Left hindlimb (tissue), 1 donor: ENCODE measurements around the gene RNF224.

Source experiments
- DNase-seq: peaks from one replicate; pipeline ENCODE4 v3.0.0-alpha.2; 2018

The RNF224 gene

DNA sequence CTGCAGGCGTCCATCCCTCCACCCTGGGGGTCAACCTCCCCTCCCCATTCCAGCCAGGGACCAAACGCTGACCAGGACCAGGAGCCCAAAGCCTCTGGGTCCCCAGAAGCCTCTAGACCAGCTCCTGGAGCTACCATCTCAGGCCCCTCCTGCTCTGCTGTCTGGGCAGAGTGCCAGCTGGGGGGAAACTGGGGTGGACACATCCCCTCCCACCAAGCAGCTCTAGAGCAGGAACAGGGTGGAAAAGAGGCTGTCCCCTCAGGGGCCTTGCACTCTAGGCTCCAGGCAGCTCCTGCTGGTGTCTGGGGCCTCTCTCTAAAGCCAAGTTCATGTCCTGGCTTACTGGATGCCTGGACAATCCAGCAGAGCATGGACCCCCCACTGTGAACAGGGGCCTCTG, 34.4 kb upstream of the RNF224 start:
- no peak for DNase-seq

DNA sequence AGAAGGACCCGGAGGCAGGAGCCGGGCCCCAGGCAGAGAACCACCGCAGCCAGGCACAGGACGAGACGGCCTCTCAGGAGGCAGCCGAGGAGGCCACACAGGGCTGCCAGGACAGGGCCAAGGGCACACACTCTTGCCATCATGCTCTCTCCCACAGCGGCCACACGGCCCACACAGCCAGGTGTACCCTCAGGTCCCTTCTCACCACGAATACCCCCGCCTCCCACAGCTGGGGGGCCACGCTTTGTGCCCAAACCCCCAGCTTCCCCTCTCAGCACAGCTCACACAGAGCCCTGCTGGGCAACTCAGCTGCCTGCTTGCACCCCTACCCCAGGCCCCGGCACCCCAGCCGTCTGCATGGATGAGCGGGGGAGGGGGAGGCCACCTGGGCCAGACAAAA, 33.5 kb upstream of the RNF224 start:
- no peak for DNase-seq

DNA sequence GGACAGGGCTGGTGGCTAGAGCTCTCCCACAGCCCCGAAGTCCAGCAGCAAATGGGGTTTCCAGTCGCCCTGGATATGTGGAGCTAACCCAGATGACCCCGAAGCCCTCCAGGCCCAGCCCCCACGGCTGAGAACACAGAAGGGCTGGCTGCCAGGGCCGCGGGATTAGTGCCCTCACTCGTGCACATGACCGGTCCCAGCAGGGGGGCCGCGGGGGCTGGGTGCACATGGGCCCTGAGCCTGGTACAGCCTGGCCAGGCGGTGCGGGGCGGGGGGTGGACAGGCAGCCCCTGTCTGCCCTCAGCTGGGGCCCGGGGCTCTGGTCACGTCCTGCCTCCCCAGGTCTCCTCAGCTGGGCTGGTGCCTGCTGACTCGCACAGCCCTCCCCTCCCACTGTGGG, 32.9 kb upstream of the RNF224 start:
- DNase-seq, result no peak

DNA sequence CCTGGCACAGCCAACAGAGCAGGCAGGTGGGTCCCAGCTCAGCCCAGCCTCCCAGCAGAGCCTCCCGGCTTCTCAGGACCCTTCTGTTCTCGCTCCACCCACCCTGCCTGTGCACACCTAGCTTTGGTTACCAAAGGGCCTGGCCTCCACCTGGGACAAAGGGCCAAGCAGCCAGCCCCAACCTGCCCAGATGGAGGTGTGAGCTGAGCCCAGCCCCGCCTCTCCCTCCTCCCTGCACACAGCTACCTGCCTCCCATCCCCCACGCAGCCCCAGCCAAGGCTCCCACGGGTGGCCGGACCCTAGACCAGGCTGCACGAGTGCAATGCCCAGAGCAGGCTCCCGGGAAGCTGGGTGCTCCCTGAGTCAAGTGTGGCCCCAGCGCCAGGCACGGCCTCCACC, 32.4 kb upstream of the RNF224 start:
- no peak for DNase-seq

DNA sequence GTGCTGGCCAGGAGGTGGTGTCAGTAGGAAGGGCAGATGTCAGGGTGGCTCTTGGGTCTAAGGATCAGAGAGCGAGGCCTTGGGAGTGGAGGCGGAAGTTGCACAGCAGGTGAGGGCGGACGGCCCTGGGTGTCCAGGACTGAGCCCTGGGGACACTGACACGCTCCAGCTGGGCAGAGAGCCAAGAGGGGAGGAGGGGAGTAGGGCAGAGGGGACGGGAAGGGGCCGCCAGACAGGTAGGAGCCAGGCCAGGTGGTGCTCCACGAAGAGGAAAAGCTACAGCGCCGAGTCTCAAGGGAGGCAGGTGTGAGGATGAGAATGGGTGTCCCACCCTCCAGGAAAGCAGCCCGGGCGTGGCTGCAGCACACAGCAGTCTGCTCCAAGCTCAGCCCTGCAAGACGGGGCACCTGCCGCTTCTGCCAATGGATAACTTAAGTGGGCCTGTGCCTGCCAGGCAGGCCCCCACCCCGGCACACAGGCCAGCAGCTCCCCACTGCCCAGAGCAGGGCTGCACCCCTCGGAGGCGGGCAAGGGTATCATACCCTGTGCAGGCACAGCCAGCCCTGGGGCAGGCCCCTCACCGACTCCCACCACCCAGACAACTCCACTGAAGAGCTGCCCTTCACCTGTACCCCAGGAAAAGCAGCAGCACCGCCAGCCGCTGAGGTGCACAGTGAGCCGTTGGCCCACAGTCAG, 31.6 kb upstream of the RNF224 start:
- no peak for DNase-seq

DNA sequence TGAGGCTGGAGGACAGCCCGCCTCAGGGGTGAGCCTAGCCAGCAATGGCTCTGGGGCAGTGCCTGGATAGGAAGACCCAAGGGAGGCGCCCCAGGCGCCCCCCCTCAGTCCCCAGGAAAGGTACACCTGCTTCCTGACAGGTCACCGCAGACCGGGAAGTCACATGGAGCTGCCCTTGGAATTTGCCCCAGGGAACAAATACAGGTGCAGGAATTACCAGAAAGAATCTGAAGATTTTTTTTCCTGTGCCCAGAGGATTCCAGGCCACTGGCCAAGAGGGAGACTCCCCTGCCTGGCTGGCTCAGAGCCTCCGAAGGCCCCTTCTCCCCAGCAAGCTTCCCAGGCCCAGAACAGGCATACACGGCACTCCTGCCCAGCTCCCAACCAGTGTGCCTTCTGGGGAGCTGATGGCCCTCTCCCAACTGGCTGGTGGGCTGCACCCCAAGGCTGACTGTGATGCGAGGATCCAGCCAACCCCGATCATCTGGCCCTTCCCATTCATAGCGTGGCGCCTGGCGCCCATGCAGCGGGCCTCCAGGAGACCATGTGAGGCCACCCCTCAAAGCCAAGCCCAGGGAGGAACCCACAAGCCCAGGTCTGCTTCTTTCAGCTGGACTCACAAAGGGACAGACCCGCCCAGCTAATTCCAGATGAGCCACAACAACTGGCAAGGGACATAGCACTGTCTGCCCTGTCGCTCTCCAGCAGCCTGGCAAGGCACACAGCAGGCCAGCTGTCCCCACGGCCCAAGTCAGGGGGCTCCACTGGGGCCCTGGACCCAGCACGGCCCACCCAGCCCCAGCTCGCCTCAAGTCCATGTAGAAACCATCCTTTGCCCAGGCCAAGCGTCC, 29.0 kb upstream of the RNF224 start:
- DNase-seq, result no peak

DNA sequence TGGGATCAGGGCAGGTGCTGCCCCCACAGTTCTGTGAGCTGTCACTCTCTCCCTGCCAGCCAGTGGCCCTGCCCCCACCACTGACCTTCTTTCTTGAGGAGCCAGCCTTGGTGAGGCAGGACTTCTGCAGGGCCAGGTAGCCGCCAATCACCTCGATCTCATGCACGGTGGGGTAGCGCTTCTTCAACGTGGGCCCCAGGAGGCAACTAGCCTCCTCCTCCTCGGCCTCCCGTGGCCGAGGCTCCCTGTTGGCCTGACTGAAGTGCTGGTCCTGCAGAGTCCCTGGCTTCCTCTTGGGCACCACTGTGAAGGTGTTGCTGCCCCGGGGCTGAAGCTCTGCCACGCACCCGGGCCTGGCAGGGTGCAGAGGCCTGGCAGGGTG, 28.4 kb upstream of the RNF224 start:
- DNase-seq, result no peak

DNA sequence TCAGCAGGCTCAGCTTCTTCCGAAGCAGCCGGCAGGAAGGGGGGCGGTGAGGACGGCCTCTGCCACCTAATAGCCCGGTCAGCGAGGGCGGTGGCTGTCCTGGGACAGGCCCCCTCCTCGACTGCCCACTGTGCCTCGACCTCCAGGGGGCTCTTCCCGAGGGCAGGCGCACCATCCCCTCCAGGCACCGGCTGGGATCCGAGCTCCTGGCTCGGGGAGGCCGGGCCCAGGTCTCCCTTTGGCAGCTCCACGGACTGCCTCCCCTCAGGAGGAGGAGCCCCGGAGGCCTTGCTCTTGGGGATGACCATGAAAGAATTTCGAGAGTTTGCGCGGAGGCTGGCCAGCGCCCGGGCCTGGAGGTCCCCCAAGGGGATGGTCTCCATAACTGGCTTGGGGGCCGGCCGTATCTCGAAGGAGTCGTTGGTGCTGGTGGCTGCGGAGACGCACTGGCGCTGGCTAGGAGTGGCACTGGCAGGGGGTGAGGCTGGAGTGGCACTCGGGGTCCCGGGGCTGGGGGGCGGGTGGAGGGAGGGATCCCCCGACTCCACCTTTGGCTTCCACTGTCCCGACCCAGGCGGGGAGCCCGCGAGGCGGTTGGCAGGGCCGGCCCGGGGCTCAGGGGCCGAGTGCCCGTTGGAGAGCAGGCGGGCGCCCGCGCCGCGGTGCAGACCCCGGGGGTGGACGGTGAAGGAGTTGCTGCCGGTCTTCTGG, 27.7 kb upstream of the RNF224 start:
- DNase-seq, result no peak

DNA sequence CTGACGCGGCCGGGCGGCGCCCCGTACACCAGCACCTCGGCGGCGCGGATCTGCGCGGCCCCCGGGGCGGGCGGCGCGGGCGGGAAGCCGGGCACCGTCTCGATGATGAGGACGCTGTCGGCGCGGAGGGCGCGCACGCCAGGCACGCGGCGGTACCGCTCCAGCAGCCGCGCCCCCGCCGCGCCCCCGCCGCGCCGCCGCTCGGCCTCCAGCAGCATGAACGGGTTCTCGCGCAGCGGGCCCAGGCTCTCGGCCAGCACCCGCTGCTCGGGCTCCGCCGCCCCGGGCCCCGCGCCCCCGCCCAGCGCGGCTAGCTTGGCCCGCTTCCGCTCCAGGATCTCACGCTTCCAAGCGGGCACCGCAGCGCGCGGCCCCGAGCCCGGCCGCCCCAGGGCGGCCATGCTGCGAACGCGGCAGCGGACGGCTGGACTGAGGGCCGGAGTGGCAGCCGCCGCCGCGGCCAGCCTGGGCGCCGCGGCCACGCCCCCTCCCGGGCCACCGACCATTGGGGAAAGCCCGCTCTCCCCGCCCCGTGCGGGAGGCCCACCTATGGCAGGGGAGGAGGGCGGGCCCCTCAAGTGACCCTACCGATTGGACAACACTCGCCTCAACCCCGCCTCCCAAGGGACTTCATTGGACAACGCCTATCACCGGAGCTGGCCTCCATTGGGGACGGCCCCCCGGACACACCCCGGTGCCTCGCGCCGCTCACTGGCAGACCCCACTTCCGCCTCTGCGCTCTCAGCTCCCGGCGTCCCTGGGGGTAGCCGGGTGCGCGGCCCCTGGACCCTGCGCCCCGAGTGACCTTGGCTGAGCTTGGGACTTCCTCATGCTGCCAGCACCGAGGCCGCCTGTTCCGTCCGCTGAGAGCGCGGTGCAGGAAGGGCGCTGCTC, 26.7 kb upstream of the RNF224 start, which contains the start of gene TPRN:
TSS of gene TPRN (minus strand) at position 431 of the 894 bp plus-strand sequence. CDS start at position 401, 30 bp downstream.
- DNase-seq, result peak; percentile 98

DNA sequence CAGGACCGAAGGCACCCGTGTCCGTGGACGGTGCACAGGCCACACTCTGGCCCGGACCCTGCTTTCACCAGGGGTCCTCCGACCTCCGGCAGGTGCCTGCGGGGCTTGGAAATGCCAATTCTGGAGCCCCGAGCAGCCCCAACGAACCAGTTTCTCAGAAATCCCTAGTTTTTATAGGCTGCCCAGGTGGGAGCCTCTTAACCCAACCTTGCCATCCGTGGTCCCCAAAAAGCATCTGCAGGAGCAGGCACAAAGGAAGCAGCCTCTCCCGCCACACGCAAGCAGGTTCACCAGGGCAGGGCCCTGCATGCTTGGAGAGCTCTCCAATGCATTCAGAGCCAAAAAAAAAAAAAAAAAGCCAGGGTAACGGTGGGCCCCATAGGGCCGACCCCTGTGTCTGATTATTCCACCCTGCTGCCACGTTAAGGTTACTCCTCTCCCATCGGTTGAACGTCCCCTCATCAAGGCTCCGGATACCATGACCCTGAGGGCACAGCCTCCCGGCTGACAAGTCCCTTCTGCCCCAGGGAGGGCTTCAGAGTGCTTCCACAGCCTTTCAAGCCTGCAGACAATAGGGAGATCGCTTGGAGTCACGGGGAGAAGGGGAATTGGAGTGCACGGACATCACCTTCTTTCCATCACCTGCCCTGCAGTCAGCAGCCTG, 26.0 kb upstream of the RNF224 start:
- no peak for DNase-seq

DNA sequence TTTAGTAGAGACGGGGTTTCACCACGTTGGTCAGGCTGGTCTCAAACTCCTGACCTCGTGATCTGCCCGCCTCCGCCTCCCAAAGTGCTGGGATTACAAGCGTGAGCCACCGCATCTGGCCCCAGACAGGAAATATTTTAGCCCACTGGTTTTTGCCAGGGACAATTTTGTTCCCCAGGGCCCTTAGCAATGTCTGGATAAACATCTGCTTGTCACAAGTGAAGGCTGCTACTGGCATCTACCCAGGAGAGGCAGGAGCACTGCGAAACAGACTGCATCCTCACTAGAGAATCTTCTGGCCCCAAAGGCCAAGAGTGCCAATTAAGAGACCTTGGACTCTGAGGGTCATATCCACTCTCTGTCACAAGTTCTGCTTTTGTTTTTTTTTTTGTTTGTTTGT, 24.3 kb upstream of the RNF224 start:
- DNase-seq, result no peak

DNA sequence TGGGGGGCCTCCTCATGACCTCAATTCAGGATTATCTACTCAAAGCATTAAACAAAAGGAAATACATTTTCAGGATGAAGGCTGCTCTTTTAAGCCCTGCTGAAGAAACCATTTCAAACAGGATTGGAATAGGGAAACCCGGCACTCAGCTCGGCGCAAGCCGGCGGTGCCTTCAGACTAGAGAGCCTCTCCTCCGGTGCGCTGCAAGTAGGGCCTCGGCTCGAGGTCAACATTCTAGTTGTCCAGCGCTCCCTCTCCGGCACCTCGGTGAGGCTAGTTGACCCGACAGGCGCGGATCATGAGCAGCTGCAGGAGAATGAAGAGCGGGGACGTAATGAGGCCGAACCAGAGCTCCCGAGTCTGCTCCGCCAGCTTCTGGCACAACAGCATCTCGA, 22.6 kb upstream of the RNF224 start:
- DNase-seq, result no peak

DNA sequence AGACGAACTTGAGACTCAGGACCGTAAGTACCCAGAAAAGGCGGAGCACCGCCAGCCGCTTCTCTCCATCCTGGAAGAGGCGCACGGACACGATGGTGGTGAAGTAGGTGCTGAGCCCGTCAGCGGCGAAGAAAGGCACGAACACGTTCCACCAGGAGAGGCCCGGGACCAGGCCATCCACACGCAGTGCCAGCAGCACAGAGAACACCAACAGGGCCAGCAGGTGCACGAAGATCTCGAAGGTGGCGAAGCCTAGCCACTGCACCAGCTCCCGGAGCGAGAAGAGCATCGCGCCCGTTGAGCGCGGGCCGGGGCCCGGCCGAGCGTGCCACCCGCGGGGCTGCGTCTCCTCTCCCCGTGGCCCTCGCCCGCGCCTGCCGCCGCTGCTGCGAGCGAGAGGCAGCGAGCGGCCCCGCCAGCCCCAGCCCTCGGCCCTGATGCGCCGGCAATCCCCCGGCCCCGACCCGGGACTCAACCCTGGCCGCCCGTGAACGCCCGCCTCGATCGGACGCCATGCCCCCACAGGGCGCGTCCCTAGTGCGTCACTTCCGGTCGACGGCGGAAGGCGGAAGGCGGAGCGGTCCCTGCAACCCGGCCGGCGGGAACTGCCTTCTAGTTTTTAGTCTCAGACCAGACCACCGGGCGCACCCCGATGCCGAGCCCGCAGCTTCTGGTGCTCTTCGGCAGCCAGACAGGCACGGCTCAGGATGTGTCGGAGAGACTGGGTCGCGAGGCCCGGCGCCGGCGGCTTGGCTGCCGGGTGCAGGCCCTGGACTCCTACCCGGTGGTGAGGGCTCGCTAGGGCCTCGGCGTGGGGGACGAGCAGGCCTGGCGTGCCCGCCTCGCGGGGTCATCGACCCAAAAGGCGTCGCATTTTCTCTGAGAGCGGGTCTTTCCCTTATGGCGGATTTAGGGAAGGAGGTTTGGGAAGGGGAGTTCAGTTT, 21.9 kb upstream of the RNF224 start, which contains the start of the genes NDOR1 and TMEM203:
TSS of gene NDOR1 (plus strand) at position 575 of the 944 bp plus-strand sequence. CDS start at position 653, 78 bp downstream.
TSS of gene TMEM203 (minus strand) at position 523 of the 944 bp plus-strand sequence. CDS start at position 289, 234 bp downstream.
- DNase-seq, result peak; percentile 92

DNA sequence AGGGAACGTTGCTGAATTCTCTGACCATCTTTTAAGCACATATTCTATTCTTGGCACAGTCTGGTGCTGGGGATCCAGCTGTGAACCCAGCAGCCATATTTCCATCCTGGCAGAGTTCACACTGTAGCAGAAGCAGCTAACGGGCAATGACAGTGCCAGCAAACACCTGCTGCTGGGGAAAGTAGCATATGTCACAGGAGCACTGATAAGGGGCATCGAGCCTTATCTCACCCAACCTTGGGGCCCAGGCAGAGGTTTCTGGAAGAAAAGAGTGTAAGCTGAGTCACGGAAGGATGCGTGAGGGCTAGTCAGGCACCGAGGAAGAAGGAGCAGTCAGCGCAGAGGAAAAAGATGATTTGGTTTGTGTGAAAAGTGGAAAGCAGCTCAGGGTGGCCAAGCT, 20.7 kb upstream of the RNF224 start:
- DNase-seq, result no peak

DNA sequence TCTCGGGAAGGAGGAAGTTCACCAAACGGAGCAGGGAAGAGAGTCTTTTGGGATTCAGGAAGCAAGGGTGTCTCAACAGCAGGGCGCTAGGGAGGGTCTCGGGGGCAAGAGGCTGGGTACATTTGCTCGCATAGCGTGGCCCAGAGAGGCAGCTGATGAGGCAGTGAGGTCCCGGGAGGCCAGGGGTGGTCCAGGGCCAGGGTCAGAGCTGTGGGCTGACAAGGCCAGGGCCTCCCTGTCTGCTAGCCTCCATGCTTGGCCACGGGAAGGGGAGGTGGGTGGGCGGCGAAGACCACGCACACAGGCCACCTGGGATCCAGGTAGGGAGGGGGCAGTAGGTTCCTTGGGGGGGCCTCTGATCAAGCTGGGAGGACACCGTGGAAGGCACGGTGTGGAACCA, 15.8 kb upstream of the RNF224 start:
- no peak for DNase-seq

DNA sequence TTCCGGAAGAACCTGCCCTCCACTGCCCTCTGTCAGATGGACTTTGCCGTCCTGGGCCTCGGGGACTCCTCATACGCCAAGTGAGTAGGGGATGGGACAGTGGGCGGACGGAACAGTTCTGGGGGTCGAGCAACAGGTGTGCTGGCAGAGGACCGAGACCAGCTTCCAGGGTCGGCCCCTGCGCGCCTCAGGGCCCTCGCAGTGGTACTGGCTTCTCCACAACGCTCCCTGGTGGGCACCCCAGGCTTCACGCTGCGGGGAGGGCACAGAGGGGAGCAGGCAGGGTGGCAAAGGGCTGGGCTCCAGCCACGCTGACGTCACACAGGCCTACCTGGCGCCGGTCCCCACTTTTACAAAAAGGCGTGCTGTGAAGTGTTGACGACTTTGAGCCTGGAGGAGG, 14.8 kb upstream of the RNF224 start:
- DNase-seq, result no peak

DNA sequence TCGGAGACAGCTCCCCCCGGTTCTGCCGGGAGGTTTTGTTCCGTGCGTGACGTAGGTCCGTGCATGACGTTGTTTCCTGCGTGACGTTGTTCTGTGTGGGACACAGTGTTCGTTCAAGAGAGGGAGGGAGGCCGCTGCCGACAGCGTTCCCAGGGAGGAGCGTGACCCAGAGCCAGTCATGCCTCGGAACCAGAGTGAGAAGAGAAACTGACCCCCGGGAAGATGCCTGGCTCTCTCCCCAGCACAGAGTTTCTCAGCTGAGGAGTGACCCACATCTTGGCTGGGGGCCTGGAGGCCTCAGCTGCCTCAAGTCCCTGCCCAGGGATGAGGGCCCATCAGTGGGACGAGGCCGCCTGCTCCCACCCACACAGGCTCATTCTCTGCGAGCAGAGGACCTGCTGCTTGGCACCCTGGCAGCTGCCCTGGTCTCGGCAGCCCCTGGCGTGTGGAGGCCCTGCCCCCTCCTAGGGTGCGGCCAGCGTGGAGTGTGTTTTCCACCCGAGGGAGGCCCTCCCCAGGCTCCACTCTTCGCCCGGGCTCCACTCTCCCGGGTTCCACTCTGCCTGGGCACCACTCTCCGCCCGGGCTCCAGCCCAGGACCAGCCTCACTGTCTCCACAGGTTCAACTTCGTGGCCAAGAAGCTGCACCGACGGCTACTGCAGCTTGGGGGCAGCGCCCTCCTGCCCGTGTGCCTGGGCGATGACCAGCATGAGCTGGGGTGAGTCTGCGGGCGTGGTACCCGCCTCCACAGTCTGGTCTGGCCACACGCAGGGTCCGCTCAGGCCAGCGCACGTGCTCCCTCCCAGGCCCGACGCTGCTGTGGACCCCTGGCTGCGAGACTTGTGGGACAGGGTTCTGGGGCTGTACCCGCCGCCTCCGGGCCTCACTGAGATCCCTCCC, 13.9 kb upstream of the RNF224 start:
- no peak for DNase-seq

DNA sequence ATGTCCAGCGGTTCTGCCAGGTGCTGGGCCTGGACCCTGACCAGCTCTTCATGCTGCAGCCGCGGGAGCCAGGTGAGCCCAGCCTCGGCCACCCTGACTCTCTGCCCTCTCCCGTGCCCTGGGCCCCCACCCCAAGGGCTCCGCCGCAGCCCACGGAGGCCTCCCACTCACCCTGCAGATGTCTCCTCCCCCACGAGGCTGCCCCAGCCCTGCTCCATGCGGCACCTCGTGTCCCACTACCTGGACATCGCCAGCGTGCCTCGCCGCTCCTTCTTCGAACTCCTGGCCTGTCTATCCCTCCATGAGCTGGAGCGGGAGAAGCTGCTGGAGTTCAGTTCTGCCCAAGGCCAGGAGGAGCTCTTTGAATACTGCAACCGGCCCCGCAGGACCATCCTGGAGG, 12.7 kb upstream of the RNF224 start:
- DNase-seq, result no peak

DNA sequence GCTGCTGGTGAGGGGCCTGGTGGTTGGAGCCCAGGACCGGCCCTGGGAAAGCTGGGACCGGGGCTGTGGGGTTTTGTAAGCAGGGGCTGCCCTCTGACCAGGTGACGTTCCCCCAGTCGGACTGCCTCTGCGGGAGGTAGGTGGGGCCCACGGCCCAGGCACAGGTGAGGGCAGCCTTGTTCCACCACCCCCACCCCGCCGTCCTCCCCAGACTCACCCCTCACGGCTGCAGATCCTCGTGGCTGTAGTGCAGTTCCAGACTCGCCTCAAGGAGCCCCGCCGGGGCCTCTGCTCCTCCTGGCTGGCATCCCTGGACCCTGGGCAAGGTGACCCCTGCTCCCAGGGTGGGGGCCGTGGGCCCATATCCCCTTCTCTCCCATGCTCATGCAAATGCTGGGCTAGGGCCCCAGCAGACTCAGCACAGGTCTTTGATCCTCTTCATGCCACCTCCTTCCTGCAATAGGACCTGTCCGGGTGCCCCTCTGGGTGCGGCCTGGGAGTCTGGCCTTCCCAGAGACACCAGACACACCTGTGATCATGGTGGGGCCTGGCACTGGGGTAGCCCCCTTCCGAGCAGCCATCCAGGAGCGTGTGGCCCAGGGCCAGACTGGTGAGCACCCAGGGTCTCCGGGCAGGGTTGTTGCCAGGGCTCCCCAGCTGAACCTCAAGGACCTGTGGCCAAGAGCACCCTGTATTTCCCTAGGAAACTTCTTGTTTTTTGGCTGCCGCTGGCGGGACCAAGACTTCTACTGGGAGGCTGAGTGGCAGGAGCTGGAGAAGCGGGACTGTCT, 11.9 kb upstream of the RNF224 start:
- DNase-seq, result no peak
